HG03460 (cell line): ENCODE results near the gene METTL6.
"Not testable (repeated sequence)": the region's sequence is repeated elsewhere in the genome, so short reads cannot be mapped to it uniquely, and the experiment has no call there.

Experiments
- ATAC-seq: cut with Tn5 transposase; IDR thresholded peaks from one replicate; pipeline ENCODE4 v1.9.1; 2021; ENCODE audit not compliant: unreplicated experiment

Gene METTL6

DNA sequence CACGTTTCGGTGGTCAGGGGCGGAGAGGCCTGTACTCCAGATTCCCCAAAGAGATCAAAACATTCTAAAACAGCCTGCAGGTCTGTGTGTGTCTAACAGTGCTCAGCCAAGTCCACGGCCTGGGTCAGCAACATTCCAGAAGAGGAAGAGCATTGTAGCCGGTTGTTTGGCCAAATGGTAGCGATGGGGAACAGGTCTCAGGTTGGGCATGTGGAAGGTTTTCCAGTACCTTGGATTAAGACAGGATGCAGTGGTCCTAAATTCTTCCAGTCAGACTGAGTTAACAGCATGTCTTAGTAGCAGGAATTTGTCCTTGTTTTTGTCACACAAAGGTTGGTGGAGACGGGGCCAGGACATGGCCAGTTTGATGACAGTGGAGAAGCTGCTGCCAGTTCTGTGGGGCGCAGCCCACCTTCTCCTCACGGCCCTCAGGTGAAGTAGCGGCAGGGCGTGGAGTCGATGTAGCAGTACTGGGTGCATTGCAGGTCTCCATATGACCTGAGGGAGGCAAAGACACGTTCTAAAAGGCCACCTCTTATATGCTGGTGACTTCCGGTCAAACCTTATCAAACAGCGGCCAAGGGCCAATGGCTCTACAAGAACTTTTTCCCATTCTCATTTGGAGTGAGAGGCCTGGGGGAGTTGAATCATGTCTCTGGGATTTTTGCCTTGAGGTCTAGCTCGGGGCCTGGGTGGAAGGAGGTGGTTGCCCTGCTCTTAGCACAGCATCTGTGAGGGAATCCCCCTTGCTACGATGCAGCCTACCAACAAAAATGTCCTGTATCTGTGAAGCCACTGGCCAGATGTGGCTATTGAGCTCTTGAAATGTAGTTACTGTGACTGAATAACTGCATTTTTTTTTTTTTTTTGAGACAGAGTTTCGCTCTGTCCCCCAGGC is 24.1 kb upstream of the METTL6 start:
- no peak for ATAC-seq

- no peak for ATAC-seq
Observed at GRCh38 chr3:15450438-15451215, 23.3 kb upstream of the METTL6 start.

DNA sequence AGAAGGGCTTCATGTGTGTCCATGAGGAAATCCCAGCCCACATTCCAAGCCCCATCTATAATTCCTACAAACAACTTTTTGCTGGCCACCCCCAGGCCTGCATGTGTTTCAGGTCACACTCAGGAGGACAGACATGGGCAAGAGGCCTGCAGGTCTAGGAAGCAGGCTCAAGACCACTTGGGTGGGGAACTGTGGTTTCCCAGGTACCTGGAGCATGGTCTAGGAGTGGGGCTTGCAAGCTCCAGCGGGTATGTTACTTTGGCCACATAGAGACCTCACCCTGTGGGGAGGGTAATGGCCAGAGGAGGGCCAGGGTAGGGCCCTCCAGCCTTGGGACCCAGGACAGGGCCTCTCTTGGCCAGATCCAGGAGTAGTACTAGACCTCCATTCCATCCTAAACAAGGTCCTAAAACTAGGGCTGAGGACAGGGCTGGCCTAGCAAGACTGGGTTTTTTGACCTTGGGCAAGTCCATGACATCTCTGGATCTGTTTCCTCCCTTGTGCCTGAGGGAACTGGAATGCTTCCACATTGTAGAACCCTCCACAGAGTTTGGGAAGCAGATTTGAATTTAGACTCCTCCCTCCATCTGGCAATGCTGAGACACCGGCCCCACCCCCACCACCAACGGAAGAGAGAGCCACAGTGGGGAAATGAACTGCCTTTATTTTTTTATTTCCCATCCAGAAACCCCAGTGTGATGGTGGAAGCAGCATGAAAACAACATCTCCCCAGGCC is 22.3 kb upstream of the METTL6 start:
- ATAC-seq, result no peak

GRCh38 chr3:15443826-15444524 is 16.6 kb upstream of the METTL6 start:
- ATAC-seq, result no peak

DNA sequence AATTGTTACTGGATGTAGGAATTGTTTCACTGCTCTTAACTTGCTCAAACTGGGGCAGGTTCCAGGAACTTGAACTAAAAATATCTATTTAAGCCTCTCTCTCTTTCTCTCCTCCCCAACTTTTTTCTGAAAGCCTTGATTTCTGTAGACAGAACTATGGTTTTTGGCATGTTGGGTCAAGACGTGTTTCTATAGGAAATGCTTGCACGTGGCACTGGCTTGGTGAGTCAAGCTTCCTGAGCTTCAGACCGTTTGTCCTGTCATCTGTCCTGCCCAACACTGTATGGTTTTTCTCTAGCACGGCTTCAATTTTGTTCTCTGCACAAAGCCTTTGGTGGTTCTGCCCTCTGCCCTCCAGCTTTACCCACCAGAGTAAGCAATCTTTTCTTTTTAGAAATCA is 13.5 kb upstream of the METTL6 start:
- no peak for ATAC-seq

- ATAC-seq, result no peak
Observed at GRCh38 chr3:15439476-15439875, 12.1 kb upstream of the METTL6 start.

DNA sequence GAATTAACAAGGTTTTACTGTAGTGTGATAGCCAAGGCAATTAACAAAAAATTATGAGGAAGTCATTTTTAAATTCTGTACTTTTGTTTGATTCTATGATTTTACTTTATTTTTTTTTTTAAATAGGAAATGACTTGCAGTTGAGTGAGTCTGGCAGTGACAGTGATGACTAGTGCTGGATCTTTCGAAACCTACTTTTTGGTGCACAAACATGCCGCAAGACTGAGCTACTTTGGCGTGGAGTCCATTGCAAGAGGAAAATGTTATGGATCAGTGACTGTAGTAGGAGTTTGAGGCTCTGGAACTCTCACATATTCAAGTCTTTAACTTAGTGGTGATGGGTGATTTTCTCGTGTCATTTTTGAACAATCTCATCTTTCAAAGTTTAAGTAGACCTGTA is 11.6 kb upstream of the METTL6 start:
- ATAC-seq, result no peak

GRCh38 chr3:15436246-15436645 is 8.9 kb upstream of the METTL6 start:
- ATAC-seq, result no peak

DNA sequence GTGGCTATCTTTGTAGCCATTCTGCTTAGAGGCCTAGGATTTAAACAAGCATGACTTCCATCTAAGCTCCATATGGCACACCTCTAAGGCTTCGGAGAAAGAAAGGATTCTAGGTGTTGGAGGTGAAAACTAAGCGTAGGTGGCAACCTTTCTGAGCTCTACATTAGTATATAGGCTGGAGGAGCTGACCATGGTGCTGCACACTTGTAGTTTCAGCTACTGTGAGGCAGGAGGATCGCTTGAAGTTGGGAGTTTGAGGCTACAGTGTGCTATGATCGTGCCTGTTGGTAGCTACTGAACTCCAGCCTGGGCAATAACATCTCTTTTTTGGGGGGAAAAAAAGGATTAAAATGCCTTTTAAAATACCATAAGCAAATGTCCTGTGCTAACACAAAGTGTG is 7.4 kb upstream of the METTL6 start:
- no peak for ATAC-seq

GRCh38 chr3:15433531-15433930 is 6.2 kb upstream of the METTL6 start:
- ATAC-seq, result no peak

- no peak for ATAC-seq
Observed at GRCh38 chr3:15431256-15431837, 4.0 kb upstream of the METTL6 start.

DNA sequence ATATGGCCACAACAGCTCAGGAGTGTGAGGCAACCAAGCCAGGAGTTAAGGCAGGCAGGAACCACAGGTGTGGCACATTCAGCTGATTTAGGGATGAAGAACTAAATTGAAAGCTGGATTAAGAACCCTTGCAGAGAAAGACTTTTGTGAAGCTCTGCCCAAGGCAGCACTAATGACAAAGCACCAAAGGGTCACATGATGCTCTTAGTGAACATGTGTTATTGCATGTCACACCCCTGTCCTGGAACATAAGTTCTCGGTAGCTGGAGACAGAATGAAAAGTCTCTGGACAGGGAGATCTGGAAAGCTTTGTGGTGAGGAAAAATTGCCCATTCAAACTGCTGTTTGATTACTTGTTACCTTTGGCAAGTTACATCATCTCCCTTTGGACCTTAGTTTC is 3.3 kb upstream of the METTL6 start:
- ATAC-seq, result no peak

GRCh38 chr3:15429080-15429479 is 1.7 kb upstream of the METTL6 start:
- no peak for ATAC-seq

- ATAC-seq, result no peak
Observed at GRCh38 chr3:15428539-15428938, 1.2 kb upstream of the METTL6 start.

- no peak for ATAC-seq
Observed at GRCh38 chr3:15427981-15428380, 637 bp upstream of the METTL6 start.

DNA sequence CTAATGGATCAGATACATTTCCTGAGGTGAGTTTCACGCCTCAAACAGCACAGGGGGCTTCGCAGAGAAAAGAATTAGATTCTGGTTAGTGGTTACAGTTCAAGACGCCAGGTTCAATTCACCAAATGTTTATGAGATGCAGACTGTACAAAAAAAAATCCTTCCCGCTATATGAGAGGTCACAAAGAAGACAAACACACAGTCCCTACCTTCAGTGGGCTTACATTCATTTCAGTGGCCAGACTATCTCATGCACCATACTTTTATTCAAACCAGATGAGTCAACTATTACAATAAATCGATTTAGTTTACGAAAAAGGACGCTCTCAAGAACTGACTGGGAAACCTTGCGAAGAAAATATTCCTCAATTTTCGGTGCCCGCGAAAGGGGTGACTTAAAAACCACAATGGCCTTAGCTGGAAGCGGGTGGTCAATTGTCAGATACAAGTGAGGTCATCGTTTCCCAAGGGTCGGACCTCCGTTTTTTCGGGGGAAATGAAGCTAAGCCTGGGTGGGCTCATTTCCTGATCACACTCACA is 695 bp downstream of the METTL6 start:
- ATAC-seq, result no peak

- no peak for ATAC-seq
Observed at GRCh38 chr3:15420871-15421270, 6.5 kb downstream of the METTL6 start.

- not testable (repeated sequence) for ATAC-seq
Observed at GRCh38 chr3:15410966-15411365, 16.4 kb downstream of the METTL6 start.

DNA sequence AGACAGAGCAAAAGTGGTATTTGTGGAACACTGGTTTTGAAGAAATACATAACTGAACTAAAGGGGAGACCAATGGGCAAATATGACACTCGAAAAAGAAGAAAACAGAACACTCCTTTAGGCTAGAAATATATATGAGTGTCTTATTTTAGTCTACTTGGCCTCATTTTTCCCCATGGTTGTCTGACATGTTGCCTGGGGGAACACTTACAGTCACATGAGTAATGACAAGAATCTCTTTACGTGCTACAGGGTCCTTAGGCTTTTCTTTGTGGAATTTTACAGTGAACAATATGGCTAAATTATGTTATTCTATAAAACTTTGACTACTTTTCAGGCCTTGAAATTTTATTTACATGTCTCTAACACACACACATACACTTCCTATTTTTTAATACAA is 17.6 kb downstream of the METTL6 start:
- ATAC-seq, result no peak

DNA sequence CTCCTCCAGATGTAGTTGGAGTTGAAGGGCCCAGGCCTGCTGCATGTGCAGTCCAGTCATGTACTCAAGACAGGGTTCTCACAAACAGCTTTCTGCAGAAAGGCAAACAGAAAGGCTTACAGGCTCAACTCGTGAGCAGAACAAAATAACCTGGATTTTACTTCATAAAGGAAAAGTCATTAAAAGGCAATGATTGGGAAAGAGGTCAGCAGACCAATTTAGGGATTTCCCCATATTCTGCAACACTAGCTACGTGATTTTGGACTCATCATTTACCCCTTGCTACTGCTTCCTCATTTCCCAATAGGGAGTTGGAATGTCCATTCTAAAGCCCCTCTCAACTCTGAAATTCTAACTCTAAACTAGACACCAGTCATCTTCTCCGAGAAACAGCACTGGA is 18.1 kb downstream of the METTL6 start:
- ATAC-seq, result no peak
